Measurements from ENCODE around the gene HAT1.
"Not testable (repeated sequence)": the region's sequence is repeated elsewhere in the genome, so short reads cannot be mapped to it uniquely, and the experiment has no call there.

HAT1 gene

GRCh38 chr2:171979103-171979502 is 56.8 kb downstream of the HAT1 start:
- DNase-seq (ENCODE audit: low spot score): no peak

- not testable (repeated sequence) for DNase-seq (ENCODE audit: low spot score)
Observed at GRCh38 chr2:171983924-171984323, 61.7 kb downstream of the HAT1 start.

GRCh38 chr2:171985076-171985475 is 62.8 kb downstream of the HAT1 start:
- no peak for DNase-seq (ENCODE audit: low spot score)

- DNase-seq (ENCODE audit: low spot score): no peak
Observed at GRCh38 chr2:171986778-171987177, 64.5 kb downstream of the HAT1 start.

- DNase-seq (ENCODE audit: low spot score): no peak
Observed at GRCh38 chr2:171991027-171991426, 68.8 kb downstream of the HAT1 start.

GRCh38 chr2:171995586-171995985 is 73.3 kb downstream of the HAT1 start:
- DNase-seq (ENCODE audit: low spot score): no peak

- no peak for DNase-seq (ENCODE audit: low spot score)
Observed at GRCh38 chr2:171996021-171996420, 73.8 kb downstream of the HAT1 start.

GRCh38 chr2:171997031-171997430 is 74.8 kb downstream of the HAT1 start:
- not testable (repeated sequence) for DNase-seq (ENCODE audit: low spot score)

GRCh38 chr2:171999161-171999560 is 76.9 kb downstream of the HAT1 start:
- no peak for DNase-seq (ENCODE audit: low spot score)

- DNase-seq (ENCODE audit: low spot score): peak; percentile 89
Observed at GRCh38 chr2:171999604-172000469, 77.6 kb downstream of the HAT1 start, which contains the start of gene METAP1D. METAP1D (plus strand) TSS chr2:171999953; CDS start chr2:171999970, 17 bp downstream.

- DNase-seq (ENCODE audit: low spot score): no peak
Observed at GRCh38 chr2:172000696-172001361, 78.6 kb downstream of the HAT1 start.

GRCh38 chr2:172007372-172007771 is 85.1 kb downstream of the HAT1 start:
- DNase-seq (ENCODE audit: low spot score): no peak

- DNase-seq (ENCODE audit: low spot score): no peak
Observed at GRCh38 chr2:172009823-172010222, 87.6 kb downstream of the HAT1 start.

- DNase-seq (ENCODE audit: low spot score): no peak
Observed at GRCh38 chr2:172011812-172012575, 89.7 kb downstream of the HAT1 start.

- DNase-seq (ENCODE audit: low spot score): no peak
Observed at GRCh38 chr2:172012677-172013391, 90.6 kb downstream of the HAT1 start.

- no peak for DNase-seq (ENCODE audit: low spot score)
Observed at GRCh38 chr2:172013396-172013795, 91.1 kb downstream of the HAT1 start.

GRCh38 chr2:172021074-172021931 is 99.0 kb downstream of the HAT1 start:
- no peak for DNase-seq (ENCODE audit: low spot score)

- no peak for DNase-seq (ENCODE audit: low spot score)
Observed at GRCh38 chr2:172021955-172022354, 99.7 kb downstream of the HAT1 start.

- no peak for DNase-seq (ENCODE audit: low spot score)
Observed at GRCh38 chr2:172031536-172031935, 109.3 kb downstream of the HAT1 start.

Measured in SW480 (cell line).